SK-N-SH (cell line): ENCODE data around the gene CTNS. TPM values are rescaled to one million over a fixed set of nuclear protein-coding genes. Genes with fewer than 3 reads are reported as not detected.

Experiments
- CTCF ChIA-PET: fragments of 300-600, 350-600 bp; formaldehyde crosslinking; extraction: SDS; loops from one replicate; lab custom pipeline; 2021; lab: Yijun Ruan, JAX
- POLR2A ChIA-PET: fragments of 350-600 bp; sonication (Branson Sonifier 250); formaldehyde crosslinking; extraction: SDS; loops from one replicate; lab custom pipeline; 2020; ENCODE audit warnings: antibody characterized with exemption, inconsistent platforms; lab: Yijun Ruan, JAX
- DNase-seq: peaks from one replicate; pipeline ENCODE4 v3.0.0; 2012
- H2AFZ ChIP-seq: fragments of 200-600 bp; sonication (generic); 2 replicates; pipeline ENCODE4 v1.8.1; 2016; ENCODE audit warnings: antibody characterized with exemption, mild to moderate bottlenecking, low read depth
- H3F3A ChIP-seq: fragments of 200-600 bp; sonication (generic); replicated peaks from 2 replicates; pipeline ENCODE3; 2016; ENCODE audit warnings: antibody characterized with exemption, mild to moderate bottlenecking; ENCODE audit not compliant: insufficient read depth
- H3K27ac ChIP-seq, 2 experiments: fragments of 200-500 bp in 1 of 2; fragments of 200-600 bp in 1 of 2; sonication (Bioruptor generic) in 1 of 2; sonication (generic), shearing (Covaris generic) in 1 of 2; 2 replicates each; pipeline versions ENCODE4 v1.5.1 to v1.6.1; 2014 to 2016; ENCODE audit warnings: low read depth in 2 of 2, inconsistent platforms in 1 of 2, low read length in 1 of 2, mild to moderate bottlenecking in 1 of 2, mixed read lengths in 1 of 2
- H3K27me3 ChIP-seq: fragments of 200-600 bp; sonication (generic), shearing (Covaris generic); 2 replicates; pipeline ENCODE4 v1.6.1; 2016; ENCODE audit warnings: mixed run types; ENCODE audit not compliant: insufficient read depth
- H3K36me3 ChIP-seq, 2 experiments: fragments of 200-500 bp in 1 of 2; fragments of 200-600 bp in 1 of 2; sonication (Bioruptor generic) in 1 of 2; sonication (generic) in 1 of 2; replicated peaks in 1 of 2; 2 replicates each; pipeline versions ENCODE3 to v1.5.1; 2014 to 2016; ENCODE audit warnings: low read length in 1 of 2, mild to moderate bottlenecking in 1 of 2; ENCODE audit not compliant: insufficient read depth in 2 of 2, control insufficient read depth in 1 of 2
- H3K4me1 ChIP-seq, 2 experiments: fragments of 200-500 bp in 1 of 2; fragments of 200-600 bp in 1 of 2; sonication (Bioruptor generic) in 1 of 2; sonication (generic), shearing (Covaris generic) in 1 of 2; 2 replicates each; pipeline versions ENCODE4 v1.5.1 to v1.6.1; 2014 to 2016; ENCODE audit warnings: low read depth in 1 of 2, low read length in 1 of 2, mixed run types in 1 of 2; ENCODE audit not compliant: insufficient read depth in 2 of 2, control insufficient read depth in 1 of 2
- H3K4me2 ChIP-seq: fragments of 200-600 bp; sonication (generic), shearing (Covaris generic); 2 replicates; pipeline ENCODE4 v1.6.1; 2017; ENCODE audit warnings: mixed run types
- H3K4me3 ChIP-seq, 2 experiments: fragments of 200-500 bp in 1 of 2; fragments of 200-600 bp in 1 of 2; sonication (Bioruptor generic) in 1 of 2; sonication (generic), shearing (Covaris generic) in 1 of 2; 2 replicates each; pipeline versions ENCODE4 v1.5.1 to v1.8.1; 2014 to 2016; ENCODE audit warnings: low read depth in 2 of 2, inconsistent platforms in 1 of 2, low read length in 1 of 2, mild to moderate bottlenecking in 1 of 2, mixed read lengths in 1 of 2, moderate library complexity in 1 of 2
- H3K79me2 ChIP-seq: fragments of 200-600 bp; sonication (generic); 2 replicates; pipeline ENCODE4 v1.8.1; 2017; ENCODE audit warnings: mild to moderate bottlenecking; ENCODE audit not compliant: insufficient read depth
- H3K9ac ChIP-seq: fragments of 200-600 bp; sonication (generic); 2 replicates; pipeline ENCODE4 v1.6.1; 2017; ENCODE audit warnings: mixed run types
- H3K9me2 ChIP-seq: fragments of 200-600 bp; sonication (generic); 2 replicates; pipeline ENCODE4 v1.6.1; 2017; ENCODE audit warnings: mixed run types
- H3K9me3 ChIP-seq: fragments of 200-600 bp; sonication (generic); 2 replicates; pipeline ENCODE4 v1.6.1; 2017; ENCODE audit warnings: mixed run types, mild to moderate bottlenecking, moderate library complexity
- H4K20me1 ChIP-seq: fragments of 200-600 bp; sonication (generic); 2 replicates; pipeline ENCODE4 v1.6.1; 2017; ENCODE audit warnings: mild to moderate bottlenecking, mixed run types; ENCODE audit not compliant: insufficient read depth
- CHD2 ChIP-seq: fragments of 150-350 bp; IDR thresholded peaks from 2 replicates; pipeline ENCODE4 v1.6.1; 2018; ENCODE audit warnings: low read length; ENCODE audit not compliant: partially characterized antibody
- CTCF ChIP-seq: fragments of 200-600 bp; sonication (generic); IDR thresholded peaks from 2 replicates; pipeline ENCODE4 v1.6.1; 2017; ENCODE audit warnings: antibody characterized with exemption, mild to moderate bottlenecking, moderate library complexity
- ELF1 ChIP-seq: IDR thresholded peaks from 2 replicates; pipeline ENCODE4 v1.4.0; 2012
- EP300 ChIP-seq, 2 experiments: IDR thresholded peaks; 2 replicates each; pipeline versions ENCODE4 v1.4.0 to v1.6.1; 2012; ENCODE audit warnings: borderline replicate concordance in 1 of 2, low read depth in 1 of 2, low read length in 1 of 2
- FOSL2 ChIP-seq: IDR thresholded peaks from 2 replicates; pipeline ENCODE4 v1.4.0; 2012; ENCODE audit warnings: low read depth, mild to moderate bottlenecking, moderate library complexity, borderline replicate concordance
- MAX ChIP-seq: IDR thresholded peaks from 2 replicates; pipeline ENCODE4 v1.4.0; 2012; ENCODE audit warnings: low read depth
- MXI1 ChIP-seq: IDR thresholded peaks from 2 replicates; pipeline ENCODE4 v1.6.1; 2012; ENCODE audit warnings: mild to moderate bottlenecking, low read depth, low read length, improper control_type of control experiment
- NFIC ChIP-seq: IDR thresholded peaks from 2 replicates; pipeline ENCODE4 v1.4.0; 2012; ENCODE audit warnings: borderline replicate concordance
- POLR2AphosphoS5 ChIP-seq: IDR thresholded peaks from 2 replicates; pipeline ENCODE4 v1.6.1; 2012; ENCODE audit warnings: low read depth, low read length
- RAD21 ChIP-seq: IDR thresholded peaks from 2 replicates; pipeline ENCODE4 v1.6.1; 2012; ENCODE audit warnings: mild to moderate bottlenecking, low read length
- RCOR1 ChIP-seq: fragments of 150-350 bp; IDR thresholded peaks from 2 replicates; pipeline ENCODE4 v1.6.1; 2017; ENCODE audit warnings: antibody characterized with exemption, low read length
- REST ChIP-seq: IDR thresholded peaks from 2 replicates; pipeline ENCODE4 v1.6.1; 2012; ENCODE audit warnings: mild to moderate bottlenecking, low read depth, low read length, moderate library complexity
- RFX5 ChIP-seq: IDR thresholded peaks from 2 replicates; pipeline ENCODE4 v1.6.1; 2012; ENCODE audit warnings: mild to moderate bottlenecking, improper control_type of control experiment, low read length
- SIN3A ChIP-seq: IDR thresholded peaks from 2 replicates; pipeline ENCODE4 v1.6.1; 2012; ENCODE audit warnings: low read depth, mild to moderate bottlenecking, low read length, moderate library complexity, borderline replicate concordance
- TCF12 ChIP-seq: IDR thresholded peaks from 2 replicates; pipeline ENCODE4 v1.4.0; 2012
- ZBTB33 ChIP-seq: IDR thresholded peaks from 2 replicates; pipeline ENCODE4 v1.4.0; 2012; ENCODE audit warnings: low read depth, borderline replicate concordance
- WGBS: methylation state at CpG from one replicate; pipeline ENCODE4 v1.1.6; 2017; ENCODE audit warnings: low lambda C conversion rate; 5-methylcytosine and 5-hydroxymethylcytosine counted together
- polyA plus RNA-seq, 3 experiments: library from polyadenylated mRNA; depleted of rRNA; stranded (reverse); fragments of >200 nt; gene quantifications; 2 replicates each; pipeline ENCODE4 v1.2.3, GENCODE V29; 2012

Gene CTNS
- polyA plus RNA-seq, 1 of the 3 experiments (the other 2 are of a cell fraction) = 8.2 TPM

- no peaks in the 10 kb centered on the region for H4K20me1 ChIP-seq
- H3K4me2 ChIP-seq = no peak overlapping the region
- peaks cover 0 to 4% of the 10 kb centered on the region in 2 experiments for H3K36me3 ChIP-seq
- no peak for TF ChIP-seq CHD2
- TF ChIP-seq MAX = no peak
- TF ChIP-seq RAD21 = peak; percentile 26; the same call in 1 of the 2 replicates
- TF ChIP-seq NFIC = no peak
- no peak for TF ChIP-seq RCOR1
- TF ChIP-seq MXI1 = no peak
- TF ChIP-seq RFX5 = no peak
- TF ChIP-seq ELF1 = no peak
- TF ChIP-seq EP300 (IDR thresholded peaks at IDR 0.05; ENCODE audit: borderline replicate concordance in 1 of 2, low read depth in 1 of 2, low read length in 1 of 2) = no peak
- TF ChIP-seq SIN3A = no peak
- peak; percentile 30; the same call in 1 of the 2 replicates for TF ChIP-seq ZBTB33
- no peak for TF ChIP-seq POLR2AphosphoS5
- TF ChIP-seq TCF12 = no peak
- peak; percentile 50 for TF ChIP-seq CTCF
- TF ChIP-seq REST = no peak
- TF ChIP-seq FOSL2 = no peak
- ChIA-PET POLR2A (no interaction called here), CTCF (interaction anchor here (0.8 to 2.6 kb wide), 9 partner anchors 11 to 752 kb away, joined by 3 to 6 read pairs (median 4); partner anchors contain the start of genes CTNS and SHPK)
- no peaks in the 10 kb centered on the region for H3K9me3 ChIP-seq
- H3K4me3 ChIP-seq = no peak overlapping the region; a peak in 1 of 4 replicates
- no peak overlapping the region for H3K27ac ChIP-seq
- H3K4me1 ChIP-seq = peaks cover 0 to 9% of the 10 kb centered on the region in 2 experiments; a peak in 2 of 4 replicates
- no peaks in the 10 kb centered on the region for H3K27me3 ChIP-seq
- H3K79me2 ChIP-seq = no peaks in the 10 kb centered on the region
- no peak overlapping the region for H3K9ac ChIP-seq
- WGBS = 84% methylated on average over 12 of the region's 16 CpGs
- no peaks in the 10 kb centered on the region for H3F3A ChIP-seq
- no peaks in the 10 kb centered on the region for H3K9me2 ChIP-seq
- peak; percentile 61 for DNase-seq
- no peak overlapping the region for H2AFZ ChIP-seq
Observed at GRCh38 chr17:3602499-3602898, 34.1 kb upstream of the CTNS start.
